Ishikawa (cell line): ENCODE data around the gene STX18.

Experiments used
- EP300 ChIP-seq: IDR thresholded peaks from 2 replicates; pipeline ENCODE4 v1.6.1; 2012; ENCODE audit warnings: borderline replicate concordance
- RAD21 ChIP-seq: IDR thresholded peaks from 2 replicates; pipeline ENCODE4 v1.6.1; 2012; ENCODE audit warnings: low read depth
- TAF1 ChIP-seq: IDR thresholded peaks from 2 replicates; pipeline ENCODE4 v1.6.1; 2012; ENCODE audit warnings: low read depth, mild to moderate bottlenecking
- USF1 ChIP-seq: IDR thresholded peaks from 2 replicates; pipeline ENCODE4 v1.6.1; 2012

GRCh38 chr4:4519297-4519894 is 22.5 kb downstream of the STX18 start:
- no peak for TF ChIP-seq TAF1
- TF ChIP-seq USF1 = no peak
- TF ChIP-seq RAD21 = peak; percentile 59
- TF ChIP-seq EP300 = no peak
